HG02571 (cell line): ENCODE measurements around the gene UQCC3.
A peak's percentile ranks its signal among the peaks of the same experiment; 100 is the strongest.
"Not testable (repeated sequence)": the region's sequence is repeated elsewhere in the genome, so short reads cannot be mapped to it uniquely, and the experiment has no call there.

Experiments
- ATAC-seq: cut with Tn5 transposase; IDR thresholded peaks from one replicate; pipeline ENCODE4 v1.9.1; 2021; ENCODE audit warnings: mild to moderate bottlenecking, moderate library complexity; ENCODE audit not compliant: unreplicated experiment

Gene UQCC3, protein sequence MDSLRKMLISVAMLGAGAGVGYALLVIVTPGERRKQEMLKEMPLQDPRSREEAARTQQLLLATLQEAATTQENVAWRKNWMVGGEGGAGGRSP

DNA sequence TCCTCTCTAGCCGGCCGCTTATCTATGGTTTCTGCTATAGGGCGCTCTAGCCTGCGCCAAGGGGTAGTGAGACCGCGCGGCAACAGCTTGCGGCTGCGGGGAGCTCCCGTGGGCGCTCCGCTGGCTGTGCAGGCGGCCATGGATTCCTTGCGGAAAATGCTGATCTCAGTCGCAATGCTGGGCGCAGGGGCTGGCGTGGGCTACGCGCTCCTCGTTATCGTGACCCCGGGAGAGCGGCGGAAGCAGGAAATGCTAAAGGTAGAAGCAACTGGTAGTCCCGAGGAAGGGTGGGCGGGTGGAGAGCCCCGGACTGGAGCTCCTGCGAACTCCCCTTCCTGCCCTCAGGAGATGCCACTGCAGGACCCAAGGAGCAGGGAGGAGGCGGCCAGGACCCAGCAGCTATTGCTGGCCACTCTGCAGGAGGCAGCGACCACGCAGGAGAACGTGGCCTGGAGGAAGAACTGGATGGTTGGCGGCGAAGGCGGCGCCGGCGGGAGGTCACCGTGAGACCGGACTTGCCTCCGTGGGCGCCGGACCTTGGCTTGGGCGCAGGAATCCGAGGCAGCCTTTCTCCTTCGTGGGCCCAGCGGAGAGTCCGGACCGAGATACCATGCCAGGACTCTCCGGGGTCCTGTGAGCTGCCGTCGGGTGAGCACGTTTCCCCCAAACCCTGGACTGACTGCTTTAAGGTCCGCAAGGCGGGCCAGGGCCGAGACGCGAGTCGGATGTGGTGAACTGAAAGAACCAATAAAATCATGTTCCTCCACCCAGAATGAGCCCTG lies at the start of gene UQCC3, which contains the start of gene LBHD1:
TSS of gene UQCC3 (plus strand) at position 66 of the 782 bp plus-strand sequence. CDS start at position 139, 73 bp downstream.
TSS of gene LBHD1 (minus strand) at position 660 of the 782 bp plus-strand sequence. CDS start 2,236 bp downstream, outside the sequence.
- ATAC-seq: no peak

DNA sequence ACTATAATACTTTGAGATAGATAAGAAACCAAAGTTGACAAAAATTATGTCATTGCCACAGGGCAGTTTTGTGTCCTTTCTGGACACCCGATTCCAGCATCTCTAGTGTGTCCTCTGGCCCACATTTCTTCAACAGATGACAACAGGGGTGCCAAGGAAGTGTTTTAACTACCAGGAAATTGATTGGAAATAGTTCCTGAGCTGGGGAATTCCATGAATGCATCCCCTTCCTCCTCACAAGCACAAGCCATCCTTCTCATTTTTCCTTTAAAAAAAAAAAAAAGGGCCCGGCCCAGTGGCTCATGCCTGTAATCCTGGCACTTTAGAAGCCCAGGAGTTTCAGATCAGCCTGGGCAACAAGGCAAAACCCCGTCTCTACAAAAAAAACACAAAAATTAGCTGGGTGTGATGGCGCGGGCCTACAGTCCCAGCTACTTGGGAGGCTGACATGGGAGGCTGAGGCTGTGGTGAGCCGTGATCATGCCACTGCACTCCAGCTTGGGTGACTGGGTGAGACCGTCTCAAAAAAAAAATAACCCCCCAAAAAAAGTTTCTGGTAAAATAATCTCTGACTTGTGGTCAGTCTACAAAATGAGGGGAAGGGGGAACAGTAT lies 48.9 kb upstream of the UQCC3 start:
- ATAC-seq: no peak

DNA sequence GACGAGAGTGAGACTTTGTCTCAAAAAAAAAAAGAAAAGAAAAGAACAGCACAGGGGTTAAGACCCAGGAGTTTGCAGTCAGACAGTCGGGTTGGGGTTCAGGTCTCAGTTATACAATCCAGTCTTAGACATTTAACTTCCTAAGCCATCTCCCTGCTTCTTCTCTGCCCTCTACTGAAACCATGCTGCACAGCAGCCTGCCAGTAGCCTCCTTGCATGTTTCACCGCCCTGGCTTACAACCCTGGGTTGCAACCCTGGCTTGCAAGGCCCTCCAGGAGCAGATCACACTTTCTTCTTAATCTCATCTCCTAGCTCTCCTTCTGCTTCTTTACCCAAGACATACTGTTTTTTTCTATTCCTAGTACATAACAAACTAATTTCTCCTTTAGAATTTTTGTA lies 43.8 kb upstream of the UQCC3 start:
- ATAC-seq: no peak

DNA sequence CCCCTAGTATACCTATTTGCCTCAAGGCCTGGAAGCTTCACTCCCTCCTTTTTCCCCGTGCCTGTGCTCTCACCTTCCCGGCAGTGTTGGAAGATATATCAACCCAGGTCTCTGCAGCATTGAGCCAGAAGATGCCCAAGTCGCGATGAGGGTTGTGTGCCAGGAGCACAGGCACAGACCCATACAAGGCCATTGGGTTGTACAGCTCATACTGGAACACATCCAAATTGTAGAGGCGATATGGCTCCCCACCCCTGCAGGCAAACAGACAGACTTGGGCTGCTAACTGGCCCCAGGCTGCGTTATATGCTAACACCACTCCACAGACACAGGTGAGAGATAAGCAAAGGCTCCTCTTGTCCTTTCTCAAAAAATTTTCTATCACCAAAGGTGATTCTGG lies 39.0 kb upstream of the UQCC3 start:
- ATAC-seq: no peak

DNA sequence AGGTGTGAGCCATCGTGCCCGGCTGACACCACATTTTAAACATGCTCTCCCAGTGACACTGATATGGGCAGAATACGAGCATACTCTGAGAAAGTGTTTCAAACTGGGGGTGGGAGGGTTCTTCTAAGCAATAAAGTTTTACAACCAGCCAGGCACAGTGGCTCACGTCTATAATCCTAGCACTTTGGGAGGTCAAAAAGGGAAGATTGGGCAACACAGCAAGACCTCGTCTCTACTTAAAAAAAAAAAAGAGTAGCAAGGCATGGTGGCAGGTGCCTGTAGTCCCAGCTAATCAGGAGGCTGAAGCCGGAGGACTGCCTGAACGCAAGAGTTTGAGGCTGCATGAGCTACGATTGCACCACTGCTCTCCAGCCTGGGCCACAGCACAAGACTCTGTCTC lies 27.3 kb upstream of the UQCC3 start:
- no peak for ATAC-seq

DNA sequence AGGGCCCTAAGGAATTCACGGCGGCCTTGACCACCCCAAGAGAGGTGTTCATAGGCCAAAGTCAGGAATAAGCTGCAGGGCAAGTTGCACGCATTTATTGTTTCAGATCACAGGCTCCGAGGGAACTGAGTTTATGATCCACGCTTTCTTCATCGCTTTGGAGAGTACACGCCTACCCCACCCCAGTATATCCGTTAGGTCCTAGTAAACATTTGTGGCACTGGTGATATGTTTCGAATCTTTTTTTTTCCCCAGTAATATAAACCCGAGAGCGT lies 25.9 kb upstream of the UQCC3 start:
- no peak for ATAC-seq

DNA sequence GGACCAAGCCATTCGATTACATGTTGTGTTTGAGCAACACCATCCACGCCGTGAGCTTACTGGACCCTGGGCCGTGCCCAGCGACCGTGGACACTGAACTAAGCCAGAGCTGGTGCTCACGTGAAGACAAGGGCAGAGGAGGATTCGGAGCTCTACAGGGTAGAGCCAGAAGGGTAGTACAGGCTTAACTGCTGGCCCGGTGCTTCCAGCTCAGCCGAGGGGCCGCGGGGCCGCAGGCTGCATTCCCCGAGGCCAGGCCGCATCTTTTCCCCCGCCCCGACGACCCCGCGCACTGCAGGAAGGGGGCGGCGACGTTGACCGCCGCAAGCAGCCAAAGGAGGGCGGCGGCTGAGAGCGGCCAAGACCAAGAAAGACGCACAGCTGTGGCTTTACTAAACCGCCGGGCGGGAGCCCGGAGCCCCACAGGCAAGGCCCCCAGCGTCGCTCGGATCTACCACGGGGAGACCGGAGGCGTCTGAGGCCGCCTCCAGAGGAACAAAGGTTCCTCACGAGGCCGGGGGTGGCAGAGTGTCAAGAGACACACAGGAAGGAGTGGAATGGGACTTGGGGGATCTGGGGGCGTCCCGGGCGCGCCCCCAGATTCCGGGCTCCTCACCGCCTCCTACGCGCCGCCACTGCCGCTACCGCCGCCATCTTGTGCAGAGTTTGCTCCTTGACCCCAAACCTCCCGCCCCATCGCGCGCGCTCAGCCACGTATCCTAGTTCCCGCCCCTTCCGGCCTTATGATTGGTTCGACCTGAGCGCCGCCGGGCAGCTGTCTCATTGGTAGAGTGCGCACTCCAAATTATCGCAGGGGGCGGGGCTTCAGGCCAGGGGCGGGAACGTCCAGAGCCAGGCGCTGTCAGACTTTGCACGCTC lies 25.3 kb upstream of the UQCC3 start, which contains the start of gene GANAB:
TSS of gene GANAB (minus strand) at position 668 of the 879 bp plus-strand sequence. CDS start at position 654, 14 bp downstream.
- peak; percentile 96 for ATAC-seq

DNA sequence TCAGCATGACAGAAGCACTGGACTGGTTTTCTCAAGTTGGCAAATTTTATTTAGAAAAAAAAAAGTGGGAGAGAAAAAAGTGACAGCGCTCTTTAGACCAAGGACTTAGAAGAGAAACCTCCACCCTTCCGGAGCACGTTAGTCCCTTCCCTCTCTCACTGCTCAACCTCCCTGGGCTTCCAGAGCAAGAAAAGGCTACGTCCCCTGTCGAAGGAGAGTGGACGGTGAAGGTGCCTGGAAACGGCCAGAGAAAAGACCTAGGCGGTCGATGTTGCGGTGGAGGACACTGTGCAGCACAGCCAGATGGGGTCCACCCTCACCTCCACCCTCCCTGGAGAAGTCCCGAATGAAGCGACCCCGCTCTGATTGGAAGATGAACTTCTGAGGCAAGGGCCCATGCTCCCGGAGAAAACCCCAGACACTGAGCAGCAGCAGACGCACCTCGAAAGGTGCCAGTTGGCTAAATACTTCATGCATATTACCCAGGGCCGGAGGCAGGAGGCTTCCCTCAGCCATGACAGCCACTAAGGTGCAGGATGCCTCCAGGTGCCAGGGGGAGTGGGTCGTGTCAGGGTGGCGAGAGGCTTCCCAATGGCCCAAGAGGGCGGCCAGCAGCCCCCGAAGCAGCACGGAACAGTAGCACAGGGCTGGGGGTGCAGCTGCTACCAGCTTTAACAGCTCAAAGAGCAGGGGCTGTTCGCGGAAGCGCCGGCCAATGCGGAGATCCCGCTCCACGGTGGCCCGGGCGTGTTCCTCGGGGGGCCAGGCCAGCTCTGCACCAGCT lies 24.5 kb upstream of the UQCC3 start:
- ATAC-seq: no peak

DNA sequence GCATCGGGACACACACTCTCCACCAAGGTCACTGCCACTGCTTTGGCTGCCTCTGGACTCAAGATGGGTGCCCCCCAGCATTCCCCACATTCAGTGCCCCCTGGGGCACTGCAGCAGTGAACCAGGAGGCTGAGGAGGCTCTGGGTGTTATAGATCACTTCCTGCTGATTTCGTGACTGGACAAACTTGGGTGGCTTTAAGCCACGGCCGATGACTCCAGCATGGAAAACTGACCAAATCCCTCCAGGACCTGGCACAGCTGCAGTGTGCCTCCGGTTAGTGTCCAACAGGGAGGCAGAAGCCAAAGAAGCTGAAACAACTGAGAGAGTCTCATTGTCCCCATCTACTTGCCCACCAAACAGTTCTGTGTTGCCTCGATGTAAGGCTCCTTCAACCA lies 23.9 kb upstream of the UQCC3 start:
- no peak for ATAC-seq

DNA sequence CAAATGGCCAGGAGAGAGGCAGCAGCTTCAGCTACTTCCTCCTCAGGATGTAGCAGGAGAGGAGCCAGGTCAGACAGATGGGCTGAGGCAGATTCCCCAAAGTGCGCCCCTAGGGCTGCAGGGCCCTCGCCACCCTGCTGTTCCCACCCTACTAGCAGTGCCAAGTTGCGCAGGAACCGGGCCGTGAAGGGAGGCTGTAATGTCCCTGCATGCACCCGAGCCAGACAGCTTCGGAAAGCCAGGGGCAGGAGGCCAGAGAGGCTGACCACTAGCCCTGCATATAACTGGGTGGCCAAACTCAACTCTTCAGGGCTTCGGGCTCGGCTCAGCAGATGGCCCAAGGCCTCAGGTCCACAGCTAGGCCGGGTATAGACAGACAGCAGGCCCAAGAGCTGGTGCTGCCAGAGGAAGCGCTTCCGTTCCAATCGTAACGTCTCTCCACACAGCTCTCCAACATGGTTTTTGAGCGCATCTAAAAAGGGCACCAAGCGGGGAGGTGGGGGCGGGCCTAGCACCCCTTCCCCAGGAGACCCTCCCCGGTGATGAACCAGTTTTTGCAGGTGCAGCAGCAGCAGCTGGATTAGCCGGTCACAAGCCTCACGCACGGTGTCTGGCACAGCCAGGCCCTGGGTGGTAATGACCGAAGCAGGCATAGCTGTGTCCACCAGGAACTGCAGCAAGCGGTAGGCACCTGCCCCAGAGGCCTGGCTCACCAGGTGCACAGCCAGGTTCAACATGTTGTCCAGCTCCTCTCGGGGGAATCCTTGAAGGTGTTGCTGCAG lies 23.1 kb upstream of the UQCC3 start:
- no peak for ATAC-seq

DNA sequence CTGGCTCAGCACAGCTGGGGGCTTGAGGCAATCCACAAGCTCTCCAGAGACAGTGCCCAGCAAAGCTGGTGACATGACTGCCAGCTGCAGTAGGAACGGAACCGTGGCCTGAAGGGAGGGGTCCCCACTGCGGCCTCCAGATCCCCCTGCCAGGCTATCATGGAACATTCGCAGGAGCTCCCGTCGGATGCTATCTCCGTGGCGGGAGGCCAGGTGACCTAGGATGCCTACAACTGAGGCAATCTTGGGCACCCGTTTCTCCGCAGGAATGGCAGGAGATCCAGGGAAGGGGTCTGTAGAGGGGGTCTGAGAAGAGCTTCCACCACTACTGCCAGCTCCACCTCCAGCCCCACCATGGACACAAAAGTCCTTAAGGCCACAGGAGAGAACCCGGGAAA lies 22.5 kb upstream of the UQCC3 start:
- ATAC-seq: no peak

DNA sequence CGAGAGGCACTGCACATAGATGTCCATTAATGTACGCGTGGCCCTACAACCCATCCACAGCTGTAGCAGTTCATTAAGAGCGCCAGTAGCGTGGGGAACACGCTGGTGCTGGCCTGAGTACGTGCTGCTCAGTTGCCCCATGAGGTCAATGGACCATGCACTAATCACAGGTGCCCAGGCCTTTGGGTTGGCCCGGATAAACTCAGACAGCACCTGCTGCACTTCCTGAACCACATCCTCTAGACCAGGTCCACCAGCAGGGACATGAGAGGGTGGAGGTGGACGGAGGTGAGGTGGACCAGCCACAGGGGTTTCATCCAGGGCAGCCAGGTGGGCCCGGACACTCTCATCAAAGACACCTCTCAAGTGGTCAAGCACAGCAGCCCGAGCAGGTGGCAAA lies 22.0 kb upstream of the UQCC3 start:
- no peak for ATAC-seq

DNA sequence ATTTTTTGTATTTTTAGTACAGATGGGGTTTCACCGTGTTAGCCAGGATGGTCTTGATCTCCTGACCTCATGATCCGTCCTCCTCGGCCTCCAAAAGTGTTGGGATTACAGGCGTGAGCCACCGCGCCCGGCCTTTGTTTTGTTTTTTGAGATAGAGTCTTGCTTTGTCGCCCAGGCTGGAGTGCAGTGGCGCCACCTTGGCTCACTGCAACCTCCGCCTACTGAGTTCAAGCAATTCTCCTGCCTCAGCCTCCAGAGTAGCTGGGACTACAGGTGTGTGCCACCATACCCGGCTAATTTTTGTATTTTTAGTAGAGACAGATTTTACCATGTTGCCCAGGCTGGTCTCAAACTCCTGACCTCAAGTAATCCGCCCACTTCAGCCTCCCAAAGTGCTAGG lies 21.2 kb upstream of the UQCC3 start:
- ATAC-seq: not testable (repeated sequence)

DNA sequence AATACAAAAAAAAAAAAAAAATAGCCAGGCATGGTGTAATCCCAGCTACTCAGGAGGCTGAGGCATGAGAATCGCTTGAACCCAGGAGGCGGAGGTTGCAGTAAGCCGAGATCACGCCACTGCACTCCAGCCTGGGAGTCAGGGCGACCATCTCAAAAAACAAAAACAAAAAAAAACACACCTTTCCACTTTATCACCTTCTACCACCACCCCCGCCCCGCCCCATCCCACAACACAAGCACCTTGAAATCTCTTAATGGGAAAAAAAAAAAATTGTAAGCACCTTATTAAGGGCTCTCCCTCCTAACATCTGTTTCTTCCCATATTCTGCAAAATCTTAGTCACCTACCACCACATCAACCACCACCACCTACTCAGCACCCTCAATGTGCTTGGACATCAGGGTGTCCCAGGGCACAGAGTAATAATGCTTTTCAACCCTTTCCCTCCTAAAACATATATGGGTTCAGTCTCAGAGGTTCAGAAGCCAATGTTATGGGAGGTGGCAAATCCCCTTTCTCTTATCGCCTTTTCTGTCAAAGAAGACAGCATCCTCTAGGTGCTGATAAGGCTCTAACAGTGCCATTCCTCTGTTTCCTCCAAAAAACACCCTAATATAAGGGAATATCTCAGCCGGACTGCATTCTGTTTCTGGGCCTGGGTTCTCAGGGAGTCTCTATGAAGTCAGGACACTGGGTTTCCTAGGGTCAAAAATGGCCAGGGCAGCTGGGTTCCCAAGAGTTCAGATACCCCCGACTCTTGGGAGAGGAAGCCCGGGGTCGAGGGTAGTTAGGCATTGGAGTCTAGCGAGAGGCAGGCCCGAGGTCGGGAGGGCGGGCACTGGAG lies 19.1 kb upstream of the UQCC3 start:
- no peak for ATAC-seq

DNA sequence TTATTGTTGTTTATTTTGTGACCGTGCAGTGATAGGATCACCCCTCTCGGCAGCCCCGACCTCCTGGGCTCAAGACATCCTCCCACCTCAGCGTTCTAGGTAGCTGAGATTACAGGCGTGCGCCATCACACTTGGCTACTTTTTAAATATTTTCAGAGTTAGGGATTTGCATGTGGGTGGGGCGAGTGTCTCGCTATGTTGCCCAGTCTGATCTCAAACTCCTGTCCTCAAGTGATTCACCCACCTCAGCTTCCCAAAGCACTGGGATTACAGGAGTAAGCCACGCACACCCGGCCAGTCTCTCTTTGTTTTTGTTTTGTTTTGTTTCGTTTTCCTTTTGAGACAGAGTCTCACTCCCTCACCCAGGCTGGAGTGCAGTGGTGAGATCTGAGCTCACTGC lies 17.2 kb upstream of the UQCC3 start:
- no peak for ATAC-seq

DNA sequence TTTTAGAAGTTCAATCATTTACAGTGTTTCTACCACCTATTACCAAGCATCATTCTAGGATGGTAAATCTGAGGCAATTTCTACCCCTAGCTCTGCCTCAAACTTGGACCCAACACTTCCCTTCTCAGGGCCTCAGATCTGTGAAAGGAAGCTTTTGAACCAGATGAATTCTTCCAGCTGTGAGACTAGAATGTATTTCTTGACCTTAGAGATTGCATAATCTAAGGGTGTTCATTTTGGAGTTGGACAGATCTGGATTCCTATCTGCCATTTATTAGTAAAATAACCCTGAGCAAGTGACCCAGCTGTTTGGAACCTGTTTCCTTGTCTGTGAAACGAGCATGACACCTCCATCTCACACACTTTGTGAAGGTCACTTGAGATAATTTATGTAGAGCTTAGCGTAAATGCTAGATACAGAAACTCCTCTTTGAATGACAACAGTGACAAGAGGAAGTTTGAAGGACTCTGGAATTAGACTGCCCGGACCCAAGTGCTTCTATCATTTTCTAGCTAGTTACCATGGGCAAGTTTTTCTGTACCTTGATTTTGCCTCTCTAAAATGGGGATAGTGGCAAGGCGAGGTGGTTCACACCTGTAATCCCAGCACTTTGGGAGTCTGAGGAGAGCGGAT lies 14.6 kb upstream of the UQCC3 start:
- no peak for ATAC-seq

DNA sequence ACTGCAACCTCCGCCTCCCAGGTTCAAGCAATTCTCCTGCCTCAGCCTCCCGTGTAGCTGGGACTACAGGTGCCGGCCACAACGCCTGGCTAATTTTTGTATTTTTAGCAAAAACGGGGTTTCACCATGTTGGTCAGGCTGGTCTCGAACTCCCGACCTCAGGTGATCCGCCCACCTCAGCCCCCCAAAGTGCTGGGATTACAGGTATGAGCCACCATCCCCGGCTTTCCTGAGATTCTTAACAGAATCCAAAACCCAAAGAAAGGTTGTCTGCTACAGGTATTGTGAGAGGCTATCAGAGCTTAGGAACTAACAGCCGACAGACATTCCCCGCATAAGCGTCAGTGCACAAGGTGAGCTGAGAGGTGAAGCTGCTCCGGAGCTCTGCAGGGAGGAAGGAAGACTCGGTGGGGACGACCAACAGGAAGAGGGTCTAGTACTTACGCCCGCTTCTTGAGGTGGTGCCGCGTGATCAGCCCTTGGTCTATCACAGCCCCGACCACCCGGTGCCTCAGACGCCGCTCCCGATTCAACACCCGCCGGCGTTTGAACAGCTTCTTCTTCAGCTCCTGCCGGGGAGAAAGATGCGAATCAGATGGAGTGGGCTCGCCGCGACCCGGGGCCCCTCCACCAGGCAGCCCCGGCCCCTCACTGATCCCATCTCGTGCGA lies 6.9 kb upstream of the UQCC3 start:
- ATAC-seq: peak; percentile 28

DNA sequence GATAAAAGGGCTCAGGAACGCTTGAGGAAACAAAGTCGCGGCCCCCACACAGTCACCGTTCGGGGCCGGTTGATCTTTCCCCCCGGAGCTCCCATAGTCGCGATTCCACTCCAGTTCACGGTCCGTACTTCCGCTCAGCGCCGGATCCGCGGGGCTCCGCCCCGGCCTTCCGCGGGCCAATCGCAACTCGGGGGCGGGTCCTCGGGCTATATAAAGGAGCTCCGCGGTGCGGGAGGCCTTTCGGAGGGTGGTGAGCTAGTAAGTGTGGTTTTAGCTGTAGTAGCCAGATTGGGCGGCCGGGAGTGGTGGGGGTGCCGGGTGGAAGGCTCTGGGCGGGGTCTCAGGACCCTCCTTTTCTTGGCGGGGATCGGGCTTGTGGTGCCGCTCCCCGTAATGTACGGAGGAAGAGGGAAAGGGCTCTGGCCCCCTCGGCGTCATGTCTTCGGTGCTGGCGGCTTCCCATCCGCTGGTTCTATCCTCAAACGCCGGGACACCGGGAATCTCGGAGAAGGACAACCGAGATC lies 6.3 kb upstream of the UQCC3 start, which contains the start of the genes C11orf98 and CSKMT:
TSS of gene C11orf98 (minus strand) at position 136 of the 524 bp plus-strand sequence. CDS start at position 95, 41 bp downstream.
TSS of gene CSKMT (plus strand) at position 238 of the 524 bp plus-strand sequence. CDS start 568 bp downstream, outside the sequence.
- peak; percentile 74 for ATAC-seq
